ENCODE results near the gene ZC3H12D.
"Not testable (repeated sequence)": the region's sequence is repeated elsewhere in the genome, so short reads cannot be mapped to it uniquely, and the experiment has no call there.

Gene ZC3H12D

GRCh38 chr6:149448821-149449453 is 35.9 kb downstream of the ZC3H12D start:
- DNase-seq = no peak
- intact Hi-C loops (cut with DNase I) = no loop called here

- intact Hi-C loops (cut with DNase I) = no loop called here
- DNase-seq = no peak
These were observed 37.9 kb downstream of the ZC3H12D start for GRCh38 chr6:149446791-149447376.

- no peak for DNase-seq
- intact Hi-C loops (cut with DNase I) = no loop called here
These were observed 39.2 kb downstream of the ZC3H12D start for GRCh38 chr6:149445573-149445972.

DNA sequence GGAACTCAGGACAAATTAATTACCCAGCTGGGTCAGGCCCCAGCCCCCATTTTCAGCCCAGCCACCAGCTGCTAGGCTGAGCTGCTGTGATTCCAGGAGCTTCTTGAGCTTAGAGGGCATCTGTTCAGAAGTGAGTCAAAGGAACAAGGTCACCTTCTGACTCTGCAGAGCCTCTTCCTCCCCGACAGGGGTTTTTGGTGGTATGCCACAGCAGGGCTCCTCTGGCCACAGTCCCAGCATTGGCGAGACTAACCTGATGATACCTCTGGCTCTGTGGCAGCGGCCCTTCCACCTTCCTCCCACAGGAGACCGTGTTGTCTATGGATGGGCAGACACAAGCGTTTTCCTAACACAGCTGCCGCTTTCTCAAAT is 39.7 kb downstream of the ZC3H12D start:
- intact Hi-C loops (cut with DNase I) = no loop called here
- no peak for DNase-seq

GRCh38 chr6:149444360-149445094 is 40.3 kb downstream of the ZC3H12D start:
- intact Hi-C loops (cut with DNase I); DNase-seq: not testable (repeated sequence)

DNA sequence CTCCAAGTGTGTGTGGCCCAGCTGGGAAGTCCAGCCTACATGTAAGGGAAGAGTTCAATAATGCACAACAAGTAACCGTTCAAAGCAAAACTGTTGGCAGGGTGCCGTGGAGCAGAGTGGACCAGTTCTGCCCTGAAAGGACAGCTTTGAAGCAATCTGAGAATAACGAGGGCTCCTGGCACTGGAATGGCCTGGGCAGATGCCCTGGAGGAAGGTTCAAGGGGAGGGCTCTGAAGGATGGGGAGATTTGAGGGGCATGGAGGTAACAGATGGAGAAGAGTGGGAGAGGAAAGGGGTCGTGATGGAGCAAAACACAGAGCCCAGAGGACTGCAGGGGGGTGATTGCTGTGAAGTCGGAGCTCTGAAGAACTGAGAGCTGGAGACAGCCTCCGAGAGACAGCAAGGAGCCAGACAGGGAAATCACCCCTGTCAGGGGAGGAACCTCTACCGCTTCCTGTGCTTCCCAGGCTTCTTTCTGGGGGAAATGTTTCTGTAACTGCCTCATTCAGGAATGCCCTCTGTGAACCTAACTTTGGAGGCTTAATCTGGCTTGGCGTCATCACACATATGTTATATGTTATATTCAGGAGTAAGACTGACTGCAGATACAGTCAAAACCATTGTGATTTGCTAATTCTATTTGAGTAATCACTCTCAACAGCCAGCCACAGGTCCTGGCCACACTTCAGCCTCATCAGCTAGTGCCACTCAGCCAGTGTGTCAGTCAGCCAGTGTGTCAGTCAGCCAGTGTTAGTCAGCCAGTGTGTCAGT is 41.2 kb downstream of the ZC3H12D start:
- intact Hi-C loops (cut with DNase I) = no loop called here
- DNase-seq = peak in 31 of 42 donors; percentile 24 to 68 (median 47)

- DNase-seq = peak in 1 of 42 donors; percentile 8
- intact Hi-C loops (cut with DNase I) = no loop called here
These were observed 43.1 kb downstream of the ZC3H12D start for GRCh38 chr6:149441740-149442139.

DNA sequence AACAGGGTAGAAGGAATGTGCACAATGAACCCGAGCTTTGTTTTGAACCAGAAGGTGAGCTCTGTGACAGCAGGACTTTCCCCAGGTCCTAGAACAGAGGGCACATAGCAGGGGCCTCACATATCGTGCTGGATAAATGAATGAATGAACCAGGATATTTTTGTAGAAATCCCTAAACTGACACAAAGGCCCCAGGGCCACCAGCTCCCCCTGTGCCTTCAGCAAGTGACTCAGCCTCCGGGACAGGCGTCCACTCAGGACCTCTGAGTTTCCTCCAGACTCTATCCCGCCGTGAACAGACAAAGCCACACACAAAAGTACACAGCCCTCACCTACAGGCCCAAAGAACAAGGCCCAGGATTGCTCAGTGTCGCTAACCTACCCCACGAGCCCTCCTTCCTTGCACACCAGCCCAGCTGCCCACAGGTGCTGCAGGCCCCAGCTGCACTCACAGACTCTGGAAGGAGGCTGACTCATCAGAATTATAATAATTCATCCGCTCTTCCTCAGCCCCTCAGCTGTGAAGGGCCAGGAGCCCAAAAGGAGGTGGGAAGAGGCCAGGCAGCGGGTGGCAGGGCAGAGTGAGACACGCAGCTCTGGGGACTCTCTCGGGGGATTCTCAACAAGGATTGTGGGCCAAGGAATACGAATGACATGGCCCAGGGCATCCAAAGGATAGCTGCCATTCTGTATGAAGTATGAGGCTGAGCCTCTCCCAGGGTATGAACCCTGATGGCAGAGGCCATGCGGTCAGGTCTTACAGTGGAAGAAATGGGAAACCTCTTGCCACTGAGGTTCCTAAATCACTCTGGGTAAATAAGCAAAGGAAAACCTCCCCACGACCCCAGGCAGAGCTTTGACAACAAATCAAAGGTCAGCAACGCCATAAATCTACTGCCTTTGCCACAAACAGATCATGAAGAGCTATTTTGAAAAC is 43.8 kb downstream of the ZC3H12D start:
- intact Hi-C loops (cut with DNase I) = no loop called here
- peak in 2 of 42 donors; percentile 9 to 31 for DNase-seq

DNA sequence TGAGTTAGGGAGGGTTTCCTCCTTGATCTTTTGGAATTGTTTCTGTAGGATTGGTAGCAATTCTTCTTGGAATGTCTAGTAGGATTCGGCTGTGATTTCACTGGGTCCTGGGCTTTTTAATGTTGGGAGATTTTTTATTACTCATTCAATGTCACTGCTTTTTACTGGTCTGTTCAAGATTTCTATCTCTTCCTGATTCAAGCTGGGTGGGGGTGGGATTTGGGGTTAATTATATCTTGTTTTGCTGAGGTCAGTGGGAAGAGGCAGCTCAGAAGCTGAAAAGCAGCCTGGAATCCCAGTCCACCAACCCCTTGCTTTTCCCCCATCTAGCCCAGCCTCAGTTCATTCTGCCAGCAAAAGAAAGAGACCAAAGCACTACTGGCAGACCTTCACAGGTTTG is 45.2 kb downstream of the ZC3H12D start:
- intact Hi-C loops (cut with DNase I) = no loop called here
- no peak for DNase-seq

DNA sequence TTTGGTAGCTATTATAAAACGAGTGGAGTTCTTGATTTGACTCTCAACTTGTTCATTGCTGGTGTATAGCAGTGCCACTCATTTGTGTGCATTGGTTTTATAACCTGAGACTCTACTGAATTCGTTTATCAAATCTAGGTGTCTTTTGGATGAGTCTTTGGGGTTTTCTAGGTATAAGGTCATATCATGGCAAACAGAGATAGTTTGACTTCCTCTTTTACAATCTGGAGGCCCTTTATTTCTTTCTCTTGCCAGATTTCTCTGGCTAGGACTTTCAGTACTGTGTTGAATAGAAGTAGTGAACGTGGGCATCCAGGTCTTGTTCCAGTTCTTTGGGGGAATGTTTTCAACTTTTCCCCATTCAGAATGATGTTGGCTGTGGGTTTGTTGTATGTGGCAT is 46.0 kb downstream of the ZC3H12D start:
- intact Hi-C loops (cut with DNase I) = no loop called here
- DNase-seq = no peak

DNA sequence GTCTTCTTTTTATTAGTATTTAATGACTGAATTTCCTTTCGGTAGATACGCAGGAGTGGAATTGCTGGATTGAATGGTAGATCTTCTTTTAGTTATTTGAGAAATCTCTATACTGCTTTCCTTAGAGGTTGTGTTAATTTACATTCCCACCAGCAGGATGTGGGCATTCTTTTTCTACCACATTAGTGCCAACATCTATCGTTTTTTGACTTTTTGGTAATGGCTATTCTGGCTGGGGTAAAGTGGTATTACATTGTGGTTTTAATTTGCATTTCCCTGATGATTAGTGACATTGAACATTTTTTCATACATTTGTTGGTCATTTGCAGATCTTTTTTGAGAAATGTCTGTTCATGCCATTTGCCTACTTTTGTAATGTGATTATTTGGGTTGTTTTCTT is 47.6 kb downstream of the ZC3H12D start:
- intact Hi-C loops (cut with DNase I) = no loop called here
- DNase-seq = no peak

DNA sequence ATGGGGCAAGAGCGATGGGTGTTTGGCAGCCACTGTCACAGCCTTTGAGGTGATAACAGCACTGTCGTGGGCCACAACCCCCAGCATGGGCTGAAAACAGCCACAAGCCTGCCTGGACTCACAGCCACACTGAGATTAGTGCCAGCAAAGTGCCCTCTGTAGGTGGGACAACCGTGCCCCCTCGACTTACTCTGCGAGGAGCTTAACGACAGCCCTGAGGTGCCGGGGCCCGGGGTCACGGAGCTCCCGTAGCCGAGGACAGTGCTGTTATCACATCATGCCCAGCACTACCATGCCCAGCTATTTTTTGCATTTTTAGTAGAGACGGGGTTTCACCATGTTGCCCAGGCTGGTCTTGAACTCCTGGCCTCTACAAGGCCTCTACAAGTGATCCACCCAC is 48.2 kb downstream of the ZC3H12D start:
- intact Hi-C loops (cut with DNase I) = no loop called here
- DNase-seq = peak in 3 of 42 donors; percentile 9 to 32 (median 29)

- intact Hi-C loops (cut with DNase I) = no loop called here
- DNase-seq = peak in 2 of 42 donors; percentile 9 to 23
These were observed 48.8 kb downstream of the ZC3H12D start for GRCh38 chr6:149435919-149436586.

GRCh38 chr6:149433881-149434280 is 50.9 kb downstream of the ZC3H12D start:
- intact Hi-C loops (cut with DNase I) = loop anchor here (5.0 kb wide), 2 partner anchors 352 to 407 kb away; no protein-coding TSS in a partner anchor
- no peak for DNase-seq

DNA sequence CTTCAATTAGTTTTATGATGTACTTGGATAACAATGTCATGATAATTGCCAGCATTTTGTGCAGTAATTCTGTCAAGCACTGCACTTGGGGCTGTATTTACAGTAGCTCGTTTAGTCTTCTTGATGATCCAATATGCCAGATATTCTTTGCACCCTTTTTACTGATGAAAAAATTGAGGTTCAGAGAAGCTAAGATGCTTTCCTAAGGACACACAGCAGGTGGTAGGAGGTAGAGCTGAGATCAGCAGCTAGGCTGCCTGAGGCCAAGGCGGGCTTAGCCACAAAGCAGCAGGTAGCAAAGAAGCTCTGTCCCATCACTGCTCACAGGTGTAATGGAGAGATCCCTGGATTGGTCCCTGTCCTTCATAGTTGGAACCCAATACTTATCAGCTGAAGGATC is 51.4 kb downstream of the ZC3H12D start:
- peak in 1 of 42 donors; percentile 19 for DNase-seq
- intact Hi-C loops (cut with DNase I) = loop anchor here (5.0 kb wide), 2 partner anchors 351 to 406 kb away; no protein-coding TSS in a partner anchor

- DNase-seq = peak; percentile 74 to 98 (median 94)
- intact Hi-C loops (cut with DNase I) = loop anchor here (5.0 kb wide), 2 partner anchors 350 to 405 kb away; no protein-coding TSS in a partner anchor
These were observed 52.7 kb downstream of the ZC3H12D start for GRCh38 chr6:149431905-149432775.

Measured in head of caudate nucleus (tissue), 42 donors.